ENCODE data around the gene CASP2.
A peak's percentile ranks its signal among the peaks of the same experiment; 100 is the strongest.
"Not testable (repeated sequence)": the region's sequence is repeated elsewhere in the genome, so short reads cannot be mapped to it uniquely, and the experiment has no call there.

The CASP2 gene

DNA sequence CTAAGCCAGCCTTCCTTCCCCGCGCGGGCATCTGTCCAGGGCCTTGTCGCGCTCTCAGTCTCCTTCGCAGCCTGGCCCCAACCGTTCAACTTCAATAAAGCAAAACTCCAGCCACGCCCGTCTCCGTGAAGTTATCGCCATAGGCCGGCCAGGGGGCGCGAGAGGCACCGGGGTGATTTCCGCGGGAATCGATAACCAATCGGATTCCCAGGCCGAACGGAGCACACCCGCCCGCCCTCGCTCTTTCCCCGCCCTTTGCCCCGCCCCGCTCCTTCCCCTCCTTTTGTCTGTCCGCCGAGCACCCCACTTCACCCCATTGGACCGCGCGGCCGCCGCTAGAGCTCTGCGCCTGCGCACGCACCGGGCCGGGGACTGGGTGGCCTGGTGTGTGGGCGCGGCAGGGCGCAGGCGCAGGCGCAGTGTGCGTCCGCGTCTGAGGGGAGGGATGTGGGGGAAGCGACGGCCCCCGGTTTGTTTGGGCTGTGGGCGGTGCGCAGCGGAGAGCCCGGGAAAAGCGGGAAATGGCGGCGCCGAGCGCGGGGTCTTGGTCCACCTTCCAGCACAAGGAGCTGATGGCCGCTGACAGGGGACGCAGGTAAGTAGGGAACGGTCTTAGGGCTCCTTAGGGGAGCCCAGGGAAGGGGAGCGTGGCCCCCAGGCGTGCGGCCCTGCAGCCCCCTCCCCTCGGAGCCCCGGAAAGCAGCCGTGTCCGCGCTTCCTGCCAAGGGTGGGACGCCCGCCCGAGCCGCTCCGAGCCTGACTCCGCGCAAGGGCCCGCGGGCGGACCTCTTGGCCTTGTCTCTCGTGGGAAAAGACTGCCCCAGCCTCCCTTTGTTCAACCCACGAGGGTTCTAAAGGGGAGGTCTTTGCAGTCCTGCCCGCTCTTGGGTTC is at the start of gene CASP2:
CASP2 (plus strand) TSS at position 417 of the 892 bp plus-strand sequence; CDS start at position 522, 105 bp downstream.
- DNase-seq: peak; percentile 80 to 94

DNA sequence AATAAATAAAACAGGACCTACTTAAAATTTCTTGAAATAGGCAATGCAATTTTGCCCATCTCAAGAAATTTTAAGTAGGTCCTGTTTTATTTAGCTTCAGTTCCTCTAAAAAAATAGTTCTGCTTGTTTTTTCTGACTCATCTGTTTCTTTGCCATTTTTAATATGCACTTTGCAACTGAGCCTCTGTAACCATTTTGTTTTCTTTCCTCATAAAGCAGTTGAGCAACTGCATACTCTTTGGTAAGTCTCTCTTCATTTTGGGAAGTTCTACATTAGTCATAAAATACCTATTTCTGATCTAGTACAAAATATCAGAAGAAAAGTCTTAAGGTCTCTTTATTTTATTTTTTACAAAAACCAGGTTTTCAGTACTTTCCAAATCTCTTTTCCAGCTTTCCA is 48.3 kb upstream of the CASP2 start:
- no peak for DNase-seq

DNA sequence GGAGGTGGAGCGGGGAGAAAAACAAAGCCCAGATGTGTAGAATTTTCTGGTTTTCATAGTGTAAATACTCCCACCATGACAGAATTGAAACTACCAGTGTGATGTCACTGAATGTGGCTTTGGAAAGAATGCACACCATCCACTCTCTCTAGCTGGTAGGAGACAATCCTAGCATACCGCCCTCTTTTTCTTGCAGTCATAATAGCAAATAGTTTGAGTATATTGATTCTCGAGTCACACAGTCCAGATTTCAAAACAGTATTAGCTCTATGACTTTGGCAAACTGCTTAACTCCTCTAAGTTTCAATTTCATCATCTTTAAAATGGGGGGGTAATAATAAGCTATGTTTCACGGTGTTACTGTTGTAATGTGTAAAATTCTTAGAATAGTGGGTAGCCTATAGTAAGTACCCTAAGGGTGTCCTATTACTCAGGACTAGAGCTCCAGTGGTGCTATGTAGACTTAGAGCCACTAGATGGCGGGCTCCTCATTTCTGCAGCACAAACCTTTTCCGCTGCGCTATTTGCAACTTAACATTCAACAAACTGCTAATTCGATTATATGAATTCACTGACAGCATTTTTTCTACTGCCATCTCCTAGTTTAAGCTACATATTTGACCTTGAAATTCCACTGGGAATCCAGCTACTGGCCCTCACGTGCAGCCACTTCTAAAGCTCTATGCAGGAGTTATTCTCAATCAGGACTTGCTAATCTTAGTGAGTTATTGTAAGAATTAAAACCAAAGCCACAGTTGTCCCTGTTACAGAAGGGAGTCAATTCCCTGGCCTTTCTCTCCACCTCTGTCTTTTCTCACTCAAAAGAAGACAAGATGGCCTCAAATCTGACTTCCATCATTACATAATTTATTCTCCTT is 47.6 kb upstream of the CASP2 start:
- DNase-seq: peak; percentile 10 to 71

DNA sequence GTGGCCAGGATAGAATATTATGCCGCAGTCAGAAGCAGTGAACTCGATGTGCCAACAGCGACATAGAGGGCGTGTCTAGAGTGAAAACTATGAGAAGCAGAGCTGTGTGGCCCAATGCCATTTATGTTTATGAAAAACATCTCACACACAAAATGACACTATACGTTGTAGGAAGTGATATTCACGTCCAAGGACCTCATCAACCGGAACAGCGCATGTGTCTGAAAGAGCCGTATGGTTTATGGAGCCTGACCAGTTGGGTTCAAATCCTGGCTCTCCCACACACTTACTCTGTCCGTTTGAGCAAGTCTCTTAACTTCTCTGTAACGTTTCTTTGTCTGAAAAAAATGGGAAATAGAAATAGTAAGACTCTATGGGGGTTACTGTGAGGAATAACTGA is 45.8 kb upstream of the CASP2 start:
- no peak for DNase-seq

DNA sequence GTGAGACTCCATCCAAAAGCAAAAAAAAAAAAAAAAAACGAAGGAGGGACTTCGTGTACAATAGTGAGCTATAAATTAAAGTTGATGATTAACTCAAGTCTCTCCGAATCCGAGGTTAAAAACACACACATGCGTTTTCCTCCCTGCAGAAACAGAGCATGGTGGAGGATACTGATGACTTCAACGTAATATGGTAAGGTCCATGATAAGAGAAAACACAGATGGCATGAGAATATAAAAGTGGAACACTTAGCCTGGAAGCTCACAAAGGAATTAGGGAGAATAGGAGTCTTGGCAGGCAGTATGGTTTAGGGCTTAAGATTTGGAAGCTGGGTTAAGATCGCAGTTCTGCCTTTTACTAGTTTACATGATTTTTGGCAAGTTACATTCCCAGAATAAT is 45.0 kb upstream of the CASP2 start:
- no peak for DNase-seq

DNA sequence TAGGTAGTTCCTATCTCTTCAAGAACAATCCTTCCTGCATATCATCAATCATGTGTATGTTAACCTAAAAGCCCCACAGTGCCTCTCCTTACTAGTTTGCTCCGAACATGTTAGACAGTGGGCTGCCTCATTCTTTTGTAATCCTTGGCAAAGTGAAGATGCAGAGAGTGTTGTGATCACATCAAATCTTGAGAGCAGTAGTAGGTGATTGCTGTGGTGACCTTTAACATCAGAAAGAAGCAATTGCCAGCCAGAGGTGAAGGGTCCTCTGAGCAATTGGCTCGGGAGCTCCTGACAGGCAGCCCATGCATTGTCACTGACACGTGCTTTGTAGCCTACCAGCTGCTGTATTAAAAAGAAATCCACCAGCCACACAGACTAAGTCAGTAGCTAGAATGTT is 44.5 kb upstream of the CASP2 start:
- no peak for DNase-seq

DNA sequence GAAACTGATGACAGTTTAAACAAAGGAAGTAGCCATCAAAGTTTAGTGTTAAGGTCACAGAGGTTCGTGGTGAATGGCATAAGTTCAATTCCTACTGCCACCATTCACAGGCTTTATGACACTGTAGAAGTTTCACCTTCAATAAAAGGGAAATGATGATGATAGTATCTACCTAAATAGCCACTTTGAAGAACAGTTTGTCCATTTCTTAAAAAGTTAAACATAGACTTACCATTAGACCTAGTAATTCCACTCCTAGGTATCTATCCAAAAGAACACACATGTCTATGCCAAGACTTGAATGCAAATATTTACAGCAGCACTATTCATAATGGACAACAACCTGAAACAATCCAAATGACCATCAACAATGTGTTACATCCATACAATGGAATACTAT is 43.8 kb upstream of the CASP2 start:
- no peak for DNase-seq

DNA sequence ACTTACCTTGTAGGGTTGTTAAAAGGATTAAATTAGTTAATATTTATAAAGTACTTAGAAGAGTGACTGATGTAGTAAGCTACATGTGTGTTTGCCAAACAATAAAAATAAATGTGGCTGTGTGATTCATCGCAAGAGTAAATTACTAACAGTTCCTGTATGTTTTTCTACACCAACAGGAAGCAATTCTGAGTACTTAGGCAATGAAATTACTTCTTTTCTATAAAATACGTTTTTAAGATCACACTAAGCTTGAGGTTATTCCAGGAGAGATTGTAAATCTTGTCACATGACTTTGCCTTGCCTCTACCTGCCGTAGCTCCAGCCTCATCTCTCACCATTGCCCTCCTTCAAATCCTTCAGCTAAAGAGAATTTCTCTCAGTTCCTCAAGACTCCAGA is 43.0 kb upstream of the CASP2 start:
- no peak for DNase-seq

DNA sequence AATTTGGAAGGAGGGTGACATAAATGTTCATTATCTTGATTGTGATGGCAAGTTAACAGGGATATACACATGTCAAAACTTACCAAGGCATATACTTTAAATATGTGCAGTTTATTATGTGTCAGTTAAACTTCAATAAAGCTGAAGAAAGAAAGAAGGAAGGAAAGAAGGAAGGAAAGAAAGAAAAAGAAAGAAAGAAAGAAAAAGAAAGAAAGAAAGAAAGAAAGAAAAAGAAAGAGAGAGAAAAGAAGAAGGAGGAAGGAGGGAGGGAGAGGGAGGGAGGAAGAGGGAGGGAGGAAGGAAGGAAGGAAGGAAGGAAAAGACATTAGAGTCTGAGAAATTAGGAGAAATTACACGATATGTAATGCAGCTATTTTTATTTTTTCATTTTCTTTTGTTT is 40.8 kb upstream of the CASP2 start:
- DNase-seq: no peak

DNA sequence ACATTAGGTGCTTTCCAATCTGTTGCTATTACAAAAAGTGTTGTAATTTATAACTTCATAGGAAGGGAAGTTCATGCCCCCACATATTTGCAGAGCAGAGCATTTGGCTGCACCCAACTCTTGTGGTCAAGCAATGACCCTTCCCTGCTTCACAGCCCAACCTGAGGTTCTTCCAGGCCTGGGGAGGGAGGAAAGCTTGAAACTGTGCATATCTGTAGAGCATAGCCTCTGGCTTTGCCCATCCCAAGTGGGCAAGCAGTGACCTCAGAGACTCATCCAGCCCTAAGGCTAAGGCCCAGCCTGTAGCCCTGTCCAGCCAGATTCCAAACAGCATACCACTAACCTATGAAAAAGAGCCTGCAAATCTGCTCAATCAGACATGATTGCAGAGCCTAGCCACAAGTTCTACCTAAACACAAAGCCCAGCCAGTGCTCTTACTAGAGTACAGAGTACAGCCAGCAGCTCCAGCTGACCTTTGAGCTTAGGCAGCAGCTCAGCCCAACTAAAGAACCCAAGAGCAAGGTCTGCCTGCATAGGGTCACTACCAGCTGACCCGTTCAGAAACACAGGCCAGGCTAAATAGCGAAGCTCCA is 39.3 kb upstream of the CASP2 start:
- no peak for DNase-seq

DNA sequence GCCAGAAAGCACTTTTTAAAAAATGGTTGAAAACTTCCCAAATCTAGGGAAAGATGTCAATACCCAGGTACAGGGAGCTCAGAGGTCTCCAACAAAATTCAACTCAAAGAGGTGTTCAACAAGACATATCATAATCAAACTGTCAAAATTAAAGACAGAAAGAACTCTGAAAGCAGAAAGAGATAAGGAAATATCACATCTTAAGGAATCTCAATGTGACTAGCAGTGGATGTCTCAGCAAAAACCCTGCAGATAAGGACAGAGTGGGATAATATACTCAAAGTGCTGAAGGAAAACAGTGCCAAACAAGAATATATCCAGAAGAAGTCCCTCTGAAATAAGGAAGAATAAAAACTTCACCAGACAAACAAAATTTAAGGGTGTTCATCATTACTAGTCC is 38.0 kb upstream of the CASP2 start:
- DNase-seq: no peak

DNA sequence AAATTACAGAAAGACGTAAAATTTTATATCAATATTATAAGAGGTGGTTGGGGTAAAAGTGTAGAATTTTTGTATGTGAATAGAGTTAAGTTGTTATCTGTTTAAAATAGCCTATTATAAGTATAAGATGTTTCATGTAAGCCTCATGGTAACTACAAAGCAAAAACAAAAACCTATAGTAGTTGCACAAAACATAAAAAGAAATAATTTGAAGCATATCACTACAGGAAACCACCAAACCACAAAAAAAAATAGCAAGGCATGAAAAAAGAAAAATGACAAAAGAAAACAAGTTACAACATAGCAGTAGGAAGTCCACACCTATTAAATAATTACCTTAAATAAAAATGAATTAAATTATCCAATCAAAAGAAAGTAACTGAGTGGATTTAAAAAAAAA is 37.3 kb upstream of the CASP2 start:
- DNase-seq: no peak

DNA sequence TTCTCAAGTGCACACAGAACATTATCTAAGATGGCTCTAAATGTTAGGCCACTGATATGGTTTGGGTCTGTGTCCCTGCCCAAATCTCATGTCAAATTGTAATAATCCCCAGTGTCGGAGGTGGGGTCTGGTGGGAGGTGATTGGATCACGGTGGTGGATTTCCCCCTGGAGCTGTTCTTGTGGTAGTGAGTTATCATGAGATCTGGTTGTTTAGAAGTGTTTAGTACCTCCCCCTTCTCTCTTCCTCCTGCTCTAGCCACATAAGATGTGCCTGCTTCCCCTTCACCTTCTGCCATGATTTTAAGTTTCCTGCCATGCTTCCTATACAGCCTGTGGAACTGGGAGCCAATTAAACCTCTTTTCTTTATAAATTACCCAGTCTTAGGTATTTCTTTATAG is 36.1 kb upstream of the CASP2 start:
- no peak for DNase-seq

DNA sequence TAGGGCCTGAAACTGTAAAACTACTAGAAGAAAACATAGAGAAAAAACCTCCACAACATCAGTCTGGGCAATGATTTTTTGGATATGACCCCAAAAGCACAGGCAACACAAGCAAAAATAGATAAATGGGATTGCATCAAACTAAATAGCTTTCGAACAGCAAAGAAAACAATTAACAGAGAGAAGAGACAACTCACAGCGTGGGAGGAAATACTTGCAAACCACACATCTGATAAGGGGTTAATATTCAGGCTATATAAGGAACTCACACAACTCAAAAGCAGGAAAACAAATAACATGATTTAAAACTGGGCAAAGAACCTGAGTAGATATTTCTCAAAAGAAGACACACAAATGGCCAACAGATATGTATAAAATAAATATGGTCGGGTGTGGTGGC is 32.6 kb upstream of the CASP2 start:
- DNase-seq: no peak

DNA sequence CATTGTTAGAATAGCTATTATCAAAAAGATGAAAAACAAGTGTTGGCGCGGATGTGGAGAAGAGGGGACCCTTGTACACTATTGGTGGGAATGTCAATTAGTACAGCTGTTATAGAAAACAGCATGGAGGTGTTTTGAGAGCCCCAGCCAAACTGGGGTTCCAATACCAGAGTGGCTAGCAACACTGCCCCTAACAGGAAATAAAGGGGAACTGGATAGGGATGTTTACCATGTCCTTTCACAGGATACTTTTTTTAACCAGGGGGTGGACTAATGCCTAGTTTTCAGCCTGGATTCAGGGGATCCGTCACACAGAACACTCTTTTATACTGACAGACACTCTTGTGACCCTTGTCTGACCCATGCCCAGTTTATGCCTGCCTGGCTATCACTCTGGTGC is 31.8 kb upstream of the CASP2 start:
- no peak for DNase-seq

DNA sequence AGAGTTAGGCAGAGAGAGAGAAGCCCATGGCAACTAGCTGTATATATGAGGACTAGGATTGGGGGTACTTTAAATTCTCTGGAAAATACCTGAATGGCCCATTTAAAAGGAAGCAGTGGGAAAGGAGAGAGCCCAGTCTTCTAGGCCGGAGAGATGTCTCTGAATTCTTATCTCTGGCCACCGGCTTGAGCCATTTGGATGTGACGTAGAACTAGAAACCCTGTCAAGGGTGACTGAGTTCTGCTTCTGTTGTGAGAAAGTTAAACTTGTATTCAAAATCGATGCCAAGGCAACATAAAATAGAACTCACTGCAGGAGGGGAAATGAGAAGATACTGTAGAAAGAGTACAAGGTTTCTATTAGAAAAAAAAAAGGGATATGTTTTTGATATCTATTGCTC is 31.2 kb upstream of the CASP2 start:
- DNase-seq: no peak

DNA sequence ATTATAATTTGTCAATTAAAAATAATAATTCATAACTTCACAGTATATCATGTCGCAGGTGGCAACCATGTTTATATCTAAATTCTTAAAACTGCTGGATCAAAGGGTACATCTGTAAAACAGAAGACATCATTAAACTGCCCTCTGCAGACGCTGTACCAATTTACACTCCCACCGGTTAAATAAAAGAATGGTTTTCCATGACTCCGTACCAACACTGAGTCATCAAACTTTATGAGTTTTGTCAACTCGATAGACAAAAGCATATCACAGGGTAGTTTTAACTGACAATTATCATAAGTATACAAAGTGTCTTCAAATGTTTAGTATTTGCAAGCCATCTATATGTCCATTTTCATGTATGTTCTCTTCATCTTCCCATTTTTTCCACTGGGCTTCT is 30.6 kb upstream of the CASP2 start:
- DNase-seq: no peak

DNA sequence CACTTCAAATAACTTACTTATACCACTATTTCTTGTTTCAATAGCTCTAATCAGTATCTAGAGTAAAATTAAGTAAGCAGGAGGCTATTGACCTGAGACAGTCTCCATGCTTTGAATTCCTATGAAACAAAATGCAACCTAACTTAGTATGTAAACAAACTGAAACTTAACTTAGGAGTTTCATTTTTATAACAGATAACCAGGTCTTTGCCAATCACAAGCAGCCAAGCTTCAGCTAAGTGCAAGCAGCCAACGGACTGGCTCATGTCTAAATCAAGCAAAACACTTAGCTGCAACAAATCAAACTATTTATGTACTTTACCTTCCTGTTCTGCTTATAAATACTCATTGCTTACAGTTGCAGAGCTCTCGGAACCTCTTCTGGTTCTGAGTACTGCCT is 29.3 kb upstream of the CASP2 start:
- no peak for DNase-seq

DNA sequence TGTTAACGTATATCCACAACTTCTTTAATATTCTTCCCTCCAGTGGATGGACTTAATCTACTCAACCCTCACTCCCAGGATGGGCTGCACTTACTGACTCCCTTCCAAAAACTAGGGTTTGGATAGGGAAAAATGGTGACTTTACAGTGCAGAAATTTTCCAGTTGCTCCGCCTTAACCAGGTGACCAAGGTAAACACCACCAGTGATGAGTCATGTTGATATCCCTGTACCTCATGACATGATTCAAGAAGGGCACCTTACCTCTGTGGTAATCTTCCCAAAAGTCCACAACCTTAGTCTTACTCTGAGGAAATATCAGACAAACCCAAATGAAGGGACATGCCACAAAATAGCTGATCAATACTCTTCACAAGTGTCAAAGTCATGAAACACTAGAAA is 28.4 kb upstream of the CASP2 start:
- DNase-seq: no peak

DNA sequence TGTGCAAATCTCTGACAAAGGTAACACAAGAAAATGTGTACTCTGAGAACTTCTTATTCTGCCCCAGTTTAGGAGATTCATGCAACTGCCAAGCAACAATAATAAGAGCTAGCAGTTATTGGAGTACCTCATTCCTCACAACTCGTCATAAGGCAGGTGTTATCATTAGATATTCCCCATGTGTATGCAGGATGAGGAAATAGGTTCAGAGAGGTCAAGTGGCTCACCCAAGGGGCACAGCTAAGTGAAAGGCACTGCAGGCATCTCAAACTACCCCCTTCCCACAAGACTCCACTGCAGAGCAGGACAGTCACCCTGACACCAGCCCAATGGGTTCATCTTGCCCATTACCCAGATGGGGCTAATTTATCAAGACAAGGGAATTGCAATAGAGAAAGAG is 26.2 kb upstream of the CASP2 start:
- no peak for DNase-seq

DNA sequence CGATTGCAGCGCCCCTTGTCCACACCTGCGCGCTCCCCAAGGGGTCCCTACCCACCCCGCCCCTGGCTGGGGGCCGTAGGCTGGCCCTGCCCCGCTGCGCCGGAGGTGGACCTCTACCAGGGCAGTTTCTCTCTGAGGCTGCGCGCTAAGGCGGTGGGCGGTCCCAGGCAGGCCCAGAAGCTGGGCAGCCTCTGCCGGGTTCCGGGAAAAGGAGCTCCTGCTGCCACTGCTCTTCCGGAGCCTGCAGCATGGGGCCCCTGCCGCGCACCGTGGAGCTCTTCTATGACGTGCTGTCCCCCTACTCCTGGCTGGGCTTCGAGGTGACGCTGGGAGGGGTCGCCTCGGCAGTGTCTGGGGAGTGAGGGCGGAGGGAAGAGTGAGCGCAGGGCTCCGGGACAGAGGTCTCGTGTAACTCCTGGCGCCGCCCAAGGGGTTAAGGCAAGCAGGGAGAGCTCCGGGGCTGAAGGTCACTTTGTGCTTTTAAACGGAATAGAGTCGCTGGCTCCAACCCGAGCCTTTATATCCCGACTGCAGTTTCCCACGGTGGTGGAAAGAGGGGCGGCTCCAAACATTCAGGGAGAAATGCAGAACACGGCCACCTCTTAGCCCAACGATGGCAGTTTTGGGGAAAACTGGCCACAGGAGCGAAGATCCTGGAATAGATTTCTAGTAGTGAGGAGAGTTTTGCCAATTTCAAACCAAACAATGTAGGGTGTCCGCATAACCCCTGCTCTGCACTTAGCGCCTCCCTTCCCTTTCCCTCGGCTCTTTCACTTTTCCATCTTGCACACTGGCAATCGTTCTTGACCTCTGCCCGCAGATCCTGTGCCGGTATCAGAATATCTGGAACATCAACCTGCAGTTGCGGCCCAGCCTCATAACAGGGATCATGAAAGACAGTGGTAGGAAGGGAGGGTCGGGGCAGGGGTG is 24.6 kb upstream of the CASP2 start, which contains the start of gene GSTK1:
GSTK1 (plus strand) TSS at position 176 of the 930 bp plus-strand sequence; CDS start at position 249, 73 bp downstream.
- peak in 1 of 2 experiments; percentile 67 for DNase-seq

DNA sequence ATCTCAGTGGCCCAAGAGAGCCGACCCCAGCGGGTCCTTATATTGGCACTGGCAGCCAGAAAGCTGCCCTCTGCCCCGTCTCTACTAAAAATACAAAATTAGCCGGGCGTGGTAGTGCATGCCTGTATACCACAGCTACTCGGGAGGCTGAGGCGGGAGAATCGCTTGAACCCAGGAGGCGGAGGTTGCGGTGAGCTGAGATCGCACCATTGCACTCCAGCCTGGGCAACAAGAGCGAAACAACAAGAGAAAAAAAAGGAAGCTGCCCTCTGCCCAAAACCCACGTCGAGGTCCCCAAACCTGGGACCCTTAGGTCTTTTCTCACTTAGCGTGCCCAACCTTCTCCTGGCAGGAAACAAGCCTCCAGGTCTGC is 24.0 kb upstream of the CASP2 start:
- not testable (repeated sequence) for DNase-seq
